Renal cortex interstitium (tissue), 11 donors: Measurements from ENCODE around the gene PDLIM5. TPM values are rescaled to one million over a fixed set of nuclear protein-coding genes. Genes with fewer than 3 reads are reported as not detected.
A peak's percentile ranks its signal among the peaks of the same experiment; 100 is the strongest.

ENCODE experiments used
- DNase-seq, 11 donors: peaks; one replicate each; pipeline ENCODE4 v3.0.0-alpha.2; 2013; ENCODE audit warnings: low read depth in 9 of 11, low spot score in 4 of 11; ENCODE audit errors: extremely low read depth in 1 of 11
- polyA plus RNA-seq, 3 donors: library from polyadenylated mRNA; unstranded; fragments of 120-200 nt; gene quantifications; one replicate each; pipeline ENCODE4 v1.2.1, GENCODE V29; 2013; ENCODE audit not compliant: insufficient read length in 3 of 3

Gene PDLIM5
- polyA plus RNA-seq, 3 donors, result 43.1 to 55.7 (median 48.9) TPM

DNA sequence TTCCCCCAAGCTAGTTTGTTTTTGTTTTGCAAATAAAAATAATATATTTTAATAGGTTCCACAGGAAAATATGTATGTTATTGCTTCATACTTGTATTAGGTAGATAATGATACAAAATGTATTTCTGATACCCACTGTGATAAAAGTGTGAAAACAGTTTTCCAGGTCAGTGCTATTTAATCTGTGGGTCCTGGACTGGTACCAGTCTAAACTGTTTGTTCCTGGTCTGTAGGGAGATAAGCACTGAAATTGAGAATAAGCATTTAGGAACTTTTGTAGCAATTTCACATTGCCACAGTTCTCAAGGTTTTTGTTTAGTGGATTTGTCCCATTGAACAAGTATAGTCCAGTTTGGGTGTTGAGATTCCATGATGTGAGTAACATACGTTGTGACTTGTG lies 110.5 kb downstream of the PDLIM5 start:
- no peak for DNase-seq

- no peak for DNase-seq
Measured at GRCh38 chr4:94564252-94564651, 112.5 kb downstream of the PDLIM5 start.

GRCh38 chr4:94566420-94566819 lies 114.7 kb downstream of the PDLIM5 start:
- no peak for DNase-seq

GRCh38 chr4:94567811-94568210 lies 116.1 kb downstream of the PDLIM5 start:
- DNase-seq, result no peak

DNA sequence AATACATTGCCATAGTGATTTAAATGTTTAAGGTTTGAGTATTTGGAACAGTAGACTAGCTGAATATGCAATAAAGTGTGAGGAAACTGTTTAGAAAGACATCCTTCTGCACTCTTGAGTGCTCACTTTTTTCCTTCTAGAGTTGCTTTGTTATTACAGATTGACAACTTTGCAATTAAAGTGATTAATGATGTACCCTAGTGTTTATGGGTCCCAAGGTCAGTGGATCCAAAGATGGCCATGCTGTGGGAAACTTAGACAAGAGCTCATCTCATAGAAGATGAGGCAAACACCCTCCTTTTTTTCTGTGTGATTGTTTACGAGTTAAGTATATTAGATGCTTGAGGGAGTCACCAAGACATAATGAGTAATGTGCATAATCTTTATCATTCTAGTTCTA lies 118.8 kb downstream of the PDLIM5 start:
- DNase-seq, result peak in 3 of 11 donors; percentile 25 to 51 (median 44)

DNA sequence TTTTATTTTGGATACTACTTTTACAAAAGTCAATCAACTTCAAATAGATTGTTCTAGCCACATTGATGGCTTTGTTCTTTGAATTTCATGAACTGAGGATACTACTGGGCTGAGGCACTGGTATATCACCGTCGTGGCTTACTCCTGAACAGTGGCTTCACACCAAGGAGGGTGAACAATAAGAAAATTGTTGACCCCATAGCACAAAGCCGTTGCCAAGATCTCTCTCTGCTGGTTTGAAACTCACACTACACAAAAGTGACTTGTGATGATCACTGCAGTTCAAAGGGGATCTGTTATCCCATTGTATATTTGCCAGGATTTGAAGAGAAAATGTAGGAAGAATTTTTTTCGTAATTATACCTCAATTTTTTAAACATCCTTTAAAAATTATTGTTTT lies 119.6 kb downstream of the PDLIM5 start:
- no peak for DNase-seq

- DNase-seq, result no peak
Measured at GRCh38 chr4:94571715-94572114, 120.0 kb downstream of the PDLIM5 start.

GRCh38 chr4:94574050-94574449 lies 122.3 kb downstream of the PDLIM5 start:
- no peak for DNase-seq

DNA sequence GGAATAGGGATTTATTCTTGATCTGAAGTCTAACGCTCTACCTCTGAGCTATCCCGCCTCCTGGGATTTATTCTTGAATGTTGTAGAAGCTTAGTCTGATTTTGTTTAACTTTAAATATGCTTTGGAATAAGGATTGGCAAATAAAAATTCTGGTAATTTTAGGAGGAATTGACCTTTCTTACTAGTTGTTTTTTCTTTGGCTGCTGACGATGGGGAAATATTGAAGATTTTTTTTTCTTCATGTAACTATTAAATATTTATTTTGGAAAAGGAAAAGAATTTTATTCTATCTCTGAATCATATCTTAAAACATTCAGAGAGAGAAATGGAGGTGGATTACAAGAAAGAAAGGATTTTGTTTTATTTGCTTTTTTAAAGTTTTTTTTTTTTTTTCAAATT lies 122.9 kb downstream of the PDLIM5 start:
- DNase-seq, result no peak

GRCh38 chr4:94575652-94576051 lies 123.9 kb downstream of the PDLIM5 start:
- DNase-seq, result no peak

- DNase-seq, result no peak
Measured at GRCh38 chr4:94576210-94576609, 124.5 kb downstream of the PDLIM5 start.

DNA sequence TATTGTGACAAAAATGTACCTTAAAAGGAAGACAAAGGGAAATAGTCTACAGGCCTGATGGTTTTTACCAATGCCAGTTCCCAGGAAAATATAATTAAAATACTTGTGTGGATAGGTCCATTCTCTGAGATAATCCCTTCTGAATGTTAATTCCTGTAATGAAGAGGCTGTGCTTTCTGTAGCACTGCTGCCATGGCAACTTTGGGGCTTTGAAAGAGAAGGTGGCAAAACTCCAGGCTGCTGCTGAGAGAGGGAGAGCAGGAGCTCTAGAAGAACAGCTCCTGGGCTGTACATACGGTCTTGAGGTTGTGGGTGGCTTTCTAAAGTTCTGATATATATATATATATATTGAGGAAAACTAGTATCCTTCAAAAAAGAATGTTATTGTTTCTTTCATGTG lies 125.4 kb downstream of the PDLIM5 start:
- DNase-seq, result peak in 1 of 11 donors; percentile 20

DNA sequence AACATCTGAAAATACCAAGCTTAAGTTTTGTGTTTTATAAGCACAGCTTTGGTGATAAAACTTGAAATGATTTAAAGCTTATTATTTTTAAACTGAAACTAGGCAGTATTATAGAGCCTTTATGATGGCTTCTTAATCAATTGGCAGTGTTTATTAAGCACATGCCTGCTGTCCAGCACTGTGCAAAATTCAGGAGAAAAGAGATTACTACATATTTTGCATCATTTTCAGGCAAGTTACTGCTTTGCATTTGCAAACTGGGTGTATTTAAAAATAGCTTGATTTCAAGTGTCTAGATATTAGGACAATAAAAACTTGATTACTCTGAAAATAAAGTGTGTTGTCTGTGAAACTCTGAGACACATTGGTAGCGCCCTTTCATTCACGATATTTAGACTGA lies 126.5 kb downstream of the PDLIM5 start:
- no peak for DNase-seq

DNA sequence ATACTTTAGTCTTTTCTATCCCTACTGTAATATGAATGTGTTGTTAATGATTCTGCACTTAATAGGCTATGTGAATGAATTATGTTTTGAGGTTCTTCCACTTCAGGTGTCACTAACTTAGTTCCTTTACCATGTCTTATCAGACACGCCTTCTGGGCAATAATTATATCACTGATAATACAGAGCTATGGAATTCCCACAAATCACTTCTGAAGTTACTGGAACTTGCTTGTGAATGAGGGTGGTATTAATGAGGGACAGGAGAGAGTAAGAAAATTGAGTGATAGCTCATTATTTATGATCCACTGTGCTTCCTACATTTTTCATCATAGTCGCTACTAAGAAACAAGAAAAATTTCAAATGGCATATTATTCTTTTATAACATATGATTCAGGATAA lies 130.0 kb downstream of the PDLIM5 start:
- DNase-seq, result no peak

- DNase-seq, result no peak
Measured at GRCh38 chr4:94582517-94582916, 130.8 kb downstream of the PDLIM5 start.

GRCh38 chr4:94583914-94584641 lies 132.3 kb downstream of the PDLIM5 start:
- no peak for DNase-seq

DNA sequence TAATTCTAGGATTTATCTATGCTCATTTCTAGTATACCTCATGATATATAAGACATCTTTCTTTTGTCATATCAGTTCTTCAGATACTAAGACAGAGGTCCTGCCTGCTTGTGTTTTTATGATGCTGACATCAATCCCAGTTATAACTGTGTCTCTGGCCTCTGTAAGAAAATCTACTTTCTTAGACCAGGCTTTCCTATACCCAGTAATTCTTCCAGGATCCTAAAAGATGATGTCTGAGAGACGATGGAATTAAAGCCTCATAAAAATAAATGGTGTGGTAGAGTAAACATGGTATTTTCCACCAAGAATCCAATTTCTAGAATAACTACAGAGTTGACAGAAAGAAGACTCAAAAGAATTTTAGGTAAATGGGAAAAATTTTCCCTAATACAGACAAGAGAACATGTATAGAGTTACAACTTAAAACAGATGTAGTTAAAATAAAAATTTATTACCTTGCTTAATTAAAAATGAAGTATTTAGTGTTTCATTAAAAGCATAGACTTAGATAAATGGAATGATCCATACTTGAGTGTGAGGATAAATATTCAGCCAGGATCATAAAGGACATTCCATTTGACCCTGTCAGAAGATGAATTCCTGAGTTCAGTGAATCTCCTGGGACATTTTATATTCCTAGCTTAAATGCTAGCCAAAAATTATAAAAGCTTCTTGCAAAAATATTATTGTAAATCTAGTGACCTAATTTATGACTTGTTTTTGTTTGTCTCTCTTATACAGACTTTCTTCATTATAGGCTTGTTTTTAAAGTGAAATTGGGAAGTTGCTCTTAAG lies 137.4 kb downstream of the PDLIM5 start:
- peak in 5 of 11 donors; percentile 15 to 43 (median 28) for DNase-seq

- DNase-seq, result no peak
Measured at GRCh38 chr4:94590493-94590892, 138.8 kb downstream of the PDLIM5 start.

GRCh38 chr4:94591289-94591688 lies 139.5 kb downstream of the PDLIM5 start:
- no peak for DNase-seq

GRCh38 chr4:94595013-94595412 lies 143.3 kb downstream of the PDLIM5 start:
- DNase-seq, result no peak
